Spleen (tissue), 13 donors: ENCODE measurements around the gene DAO. TPM values are rescaled to one million over a fixed set of nuclear protein-coding genes. Genes with fewer than 3 reads are reported as not detected.

Experiments
- DNase-seq: peaks from one replicate; pipeline ENCODE4 v3.0.0-alpha.2; 2020
- H3K27ac ChIP-seq, 8 donors: fragments of 200-600 bp; sonication (generic) in 7 of 8; 1 replicate in 4 of 8; 2 replicates in 4 of 8; pipeline versions ENCODE4 v1.5.0 to v1.8.0; 2016 to 2021; ENCODE audit warnings: inconsistent platforms in 4 of 8, mild to moderate bottlenecking in 4 of 8, moderate library complexity in 1 of 8
- H3K27me3 ChIP-seq, 7 donors: fragments of 200-600 bp; sonication (generic) in 6 of 7; replicated peaks in 1 of 7; 1 replicate in 4 of 7; 2 replicates in 3 of 7; pipeline versions ENCODE4 v1.5.0 to v1.8.0; 2016 to 2021; ENCODE audit warnings: inconsistent platforms in 3 of 7, mild to moderate bottlenecking in 1 of 7
- H3K36me3 ChIP-seq, 6 donors: fragments of 200-600 bp; sonication (generic) in 5 of 6; 1 replicate in 4 of 6; 2 replicates in 2 of 6; pipeline versions ENCODE4 v1.5.0 to v1.8.0; 2016 to 2021; ENCODE audit warnings: inconsistent platforms in 2 of 6
- H3K4me1 ChIP-seq, 6 donors: fragments of 200-600 bp; sonication (generic) in 5 of 6; 1 replicate in 3 of 6; 2 replicates in 3 of 6; pipeline versions ENCODE4 v1.5.0 to v1.8.0; 2016 to 2021; ENCODE audit warnings: inconsistent platforms in 3 of 6
- H3K4me3 ChIP-seq, 8 donors: fragments of 200-600 bp; sonication (generic) in 7 of 8; 1 replicate in 4 of 8; 2 replicates in 4 of 8; pipeline versions ENCODE4 v1.5.0 to v1.8.0; 2016 to 2021; ENCODE audit warnings: inconsistent platforms in 4 of 8, mild to moderate bottlenecking in 4 of 8, moderate library complexity in 2 of 8
- H3K9me3 ChIP-seq, 8 donors: fragments of 200-600 bp; sonication (generic) in 7 of 8; 1 replicate in 4 of 8; 2 replicates in 4 of 8; pipeline versions ENCODE4 v1.5.0 to v1.8.0; 2016 to 2021; ENCODE audit warnings: inconsistent platforms in 4 of 8
- POLR2A ChIP-seq, 3 donors: fragments of 450-650 bp; IDR thresholded peaks; one replicate each; pipeline ENCODE4 v1.5.1; 2017; ENCODE audit warnings: antibody characterized with exemption in 3 of 3, mild to moderate bottlenecking in 1 of 3
- POLR2AphosphoS5 ChIP-seq, 3 donors: sonication (generic); formaldehyde crosslinking; IDR thresholded peaks; one replicate each; pipeline ENCODE4 v1.5.1; 2017; ENCODE audit warnings: antibody characterized with exemption in 3 of 3
- WGBS, 5 donors: extraction: QIAGEN DNeasy Blood & Tissue Kit in 3 of 5; methylation state at CpG; one replicate each; pipeline versions ENCODE4 v1.1.5 to v1.1.7; 2013 to 2018; 5-methylcytosine and 5-hydroxymethylcytosine counted together
- intact Hi-C: fragments of 100-400 bp; cut with DNase I; formaldehyde crosslinking; loops from one replicate; pipeline ENCODE4 v1.15.0; 2023; ENCODE audit warnings: low total_unique reads
- long read RNA-seq, 2 donors: transcript quantifications; one replicate each; lab custom pipeline, GENCODE V29; 2026
- polyA plus RNA-seq, 3 donors: library from polyadenylated mRNA; stranded (reverse); fragments of 200-250 nt; gene quantifications; one replicate each; pipeline ENCODE4 v1.2.1, GENCODE V29; 2013
- total RNA-seq, 7 donors: library from RNA; depleted of rRNA in 3 of 7; stranded (reverse); fragments of >200 nt in 3 of 7; fragmentation: NEBNext Ultra II Directional in 4 of 7; extraction: Animal tissue kit (Norgen Biotek cat#: 25700) in 4 of 7; gene quantifications; one replicate each; pipeline versions ENCODE4 v1.1.0 to v1.2.1, GENCODE V29; 2016 to 2021
- TF ChIP-seq, protein P1 (sequence below), 11 experiments: fragments of 200-600 bp in 7 of 11; fragments of 450-650 bp in 4 of 11; sonication (generic) in 4 of 11; IDR thresholded peaks in 8 of 11; conservative IDR thresholded peaks in 3 of 11; 1 replicate in 7 of 11; 2 replicates in 4 of 11; pipeline versions ENCODE4 v1.4.0 to v1.8.0; 2016 to 2021; ENCODE audit warnings: antibody characterized with exemption in 11 of 11, inconsistent platforms in 4 of 11, mild to moderate bottlenecking in 1 of 11
- donor health status: healthy with polysubstance abuse.
- donor health status: DM: no; HTN: no; CAD: no; lungs with moderate emphysema.
- donor health status: DM: no; HTN: no; CAD: no.
- donor health status: Bipolar disorder and iron deficiency.
- donor health status: healthy.
- donor health status: DM: no; HTN: no; CAD: no.
- donor health status: DM: yes; HTN: yes; CAD: no.

DAO gene
- total RNA-seq (under 1 TPM in 1 of 7 donors, not detected in 6; 0.42 TPM), polyA plus RNA-seq (not detected)
- long read RNA-seq, donor 1: 0 reads
- long read RNA-seq, donor 2: 0 reads

DNA sequence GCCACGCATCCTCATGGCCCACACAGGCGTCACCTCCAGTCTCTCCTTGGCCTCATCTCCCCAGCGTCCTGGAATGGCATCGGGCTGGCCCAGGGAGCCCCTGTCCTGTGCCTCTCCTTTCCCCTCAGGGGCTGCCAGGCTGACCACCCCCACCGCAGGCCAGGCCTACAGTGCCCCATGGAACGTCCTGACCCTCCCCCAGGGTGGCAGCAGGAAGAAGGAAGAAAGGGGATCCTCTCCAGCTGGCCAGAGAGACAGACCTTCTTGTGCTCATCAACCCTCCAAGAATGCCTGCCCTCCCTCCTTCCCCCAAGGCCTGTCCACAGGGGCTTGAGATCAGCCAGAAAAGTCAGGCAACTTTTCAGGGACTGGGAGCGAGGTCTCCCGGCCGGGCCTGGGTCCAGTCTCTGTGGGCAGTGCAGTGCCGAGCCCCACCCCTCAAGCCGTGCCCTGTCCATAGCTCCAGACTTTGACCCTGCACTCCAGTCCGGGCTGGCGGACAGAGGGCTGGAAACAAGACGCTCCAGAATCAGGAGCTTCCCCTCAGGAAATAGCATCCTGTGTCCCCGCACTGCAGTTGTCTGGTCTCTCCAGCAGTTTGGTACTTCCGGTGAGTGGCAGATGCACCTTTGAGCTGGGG is at the start of gene DAO:
Gene DAO, plus strand, starts transcription at position 478 of the 640 bp plus-strand sequence. CDS start 4,915 bp downstream, outside the sequence.
- peak; percentile 42 for DNase-seq

DNA sequence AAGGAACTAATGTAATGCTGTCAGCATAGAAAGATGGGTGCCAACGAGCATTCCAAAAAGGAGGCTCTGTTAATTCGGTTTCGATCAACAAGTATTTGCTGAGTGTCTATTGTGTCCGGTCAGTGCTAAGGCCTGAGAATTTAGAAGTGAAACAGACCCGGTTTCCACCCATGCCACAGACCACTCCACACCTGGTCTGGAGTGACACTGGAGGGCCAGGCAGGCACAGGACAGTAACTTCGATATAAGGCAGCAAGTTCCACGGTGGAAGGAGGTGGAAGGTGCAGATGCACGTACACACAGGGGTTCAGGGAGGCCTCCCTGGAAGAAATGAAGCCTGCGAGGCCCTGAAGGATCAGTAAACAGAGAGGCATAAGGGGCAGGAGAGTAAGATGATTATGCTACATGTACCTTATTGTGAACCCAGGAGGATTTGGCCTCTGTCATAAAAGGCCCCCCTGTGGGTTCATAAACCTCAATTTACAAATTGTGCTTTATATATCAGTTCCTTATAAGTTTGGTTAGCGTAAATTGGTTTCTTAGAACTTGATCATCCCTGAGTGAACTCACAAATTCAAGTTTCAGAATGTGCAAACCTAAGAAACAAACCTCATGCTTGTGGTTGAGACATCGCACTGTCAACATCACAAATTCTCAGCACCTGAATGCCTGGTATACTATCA is 48.4 kb upstream of the DAO start:
- H3K27me3 ChIP-seq: no peaks in the 10 kb centered on the region
- peak; percentile 34 for DNase-seq
- H3K4me3 ChIP-seq: no peak overlapping the region
- H3K36me3 ChIP-seq: peaks cover 0 to 86% (median 22%) of the 10 kb centered on the region in 6 donors
- H3K4me1 ChIP-seq: peaks cover 30 to 97% (median 64%) of the 10 kb centered on the region in 6 donors
- intact Hi-C loops: no loop called here
- H3K9me3 ChIP-seq: no peaks in the 10 kb centered on the region
- H3K27ac ChIP-seq: peak overlapping the region in 7 of 8 donors; percentile 13 to 87 (median 71)
- 77 to 87% (median 86%) methylated on average over 11 of the region's 11 CpGs for WGBS, 5 donors
- TF ChIP-seq POLR2A (IDR thresholded peaks at IDR 0.05) (no peak), POLR2AphosphoS5 (IDR thresholded peaks at IDR 0.05) (no peak)
- TF ChIP-seq, protein P1, sequence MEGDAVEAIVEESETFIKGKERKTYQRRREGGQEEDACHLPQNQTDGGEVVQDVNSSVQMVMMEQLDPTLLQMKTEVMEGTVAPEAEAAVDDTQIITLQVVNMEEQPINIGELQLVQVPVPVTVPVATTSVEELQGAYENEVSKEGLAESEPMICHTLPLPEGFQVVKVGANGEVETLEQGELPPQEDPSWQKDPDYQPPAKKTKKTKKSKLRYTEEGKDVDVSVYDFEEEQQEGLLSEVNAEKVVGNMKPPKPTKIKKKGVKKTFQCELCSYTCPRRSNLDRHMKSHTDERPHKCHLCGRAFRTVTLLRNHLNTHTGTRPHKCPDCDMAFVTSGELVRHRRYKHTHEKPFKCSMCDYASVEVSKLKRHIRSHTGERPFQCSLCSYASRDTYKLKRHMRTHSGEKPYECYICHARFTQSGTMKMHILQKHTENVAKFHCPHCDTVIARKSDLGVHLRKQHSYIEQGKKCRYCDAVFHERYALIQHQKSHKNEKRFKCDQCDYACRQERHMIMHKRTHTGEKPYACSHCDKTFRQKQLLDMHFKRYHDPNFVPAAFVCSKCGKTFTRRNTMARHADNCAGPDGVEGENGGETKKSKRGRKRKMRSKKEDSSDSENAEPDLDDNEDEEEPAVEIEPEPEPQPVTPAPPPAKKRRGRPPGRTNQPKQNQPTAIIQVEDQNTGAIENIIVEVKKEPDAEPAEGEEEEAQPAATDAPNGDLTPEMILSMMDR (IDR thresholded peaks at IDR 0.05 in 8 of 11, conservative IDR thresholded peaks at IDR 0.05 in 3 of 11): no peak

More for the DNA sequence above, at the start of gene DAO:
- 71 to 81% (median 78%) methylated on average over 11 to 16 of the region's 16 CpGs for WGBS, 5 donors
- Histone ChIP-seq H3K9me3 (peaks cover 0 to 4% (median 0%) of the 10 kb centered on the region in 8 donors), H3K27me3 (no peaks in the 10 kb centered on the region), H3K4me1 (peaks cover 0 to 9% (median 2%) of the 10 kb centered on the region in 6 donors), H3K27ac (no peak within 1 kb of the TSS), H3K4me3 (no peak within 1 kb of the TSS), H3K36me3 (no peaks in the 10 kb centered on the region)
- intact Hi-C loops: no loop called here
- TF ChIP-seq POLR2A (IDR thresholded peaks at IDR 0.05) (no peak), POLR2AphosphoS5 (IDR thresholded peaks at IDR 0.05) (no peak)
- TF ChIP-seq, protein P1 (IDR thresholded peaks at IDR 0.05 in 8 of 11, conservative IDR thresholded peaks at IDR 0.05 in 3 of 11): no peak

- peak; percentile 43 for DNase-seq
- TF ChIP-seq POLR2AphosphoS5 (IDR thresholded peaks at IDR 0.05) (no peak), POLR2A (IDR thresholded peaks at IDR 0.05) (no peak)
- TF ChIP-seq, protein P1 (IDR thresholded peaks at IDR 0.05 in 8 of 11, conservative IDR thresholded peaks at IDR 0.05 in 3 of 11): no peak
- Histone ChIP-seq H3K4me1 (peaks cover 26 to 97% (median 62%) of the 10 kb centered on the region in 6 donors), H3K27ac (peak overlapping the region; percentile 6 to 87 (median 69)), H3K4me3 (no peak overlapping the region), H3K9me3 (no peaks in the 10 kb centered on the region), H3K27me3 (no peaks in the 10 kb centered on the region), H3K36me3 (peaks cover 0 to 86% (median 22%) of the 10 kb centered on the region in 6 donors)
- intact Hi-C loops: no loop called here
- 72 to 87% (median 80%) methylated on average over 6 of the region's 6 CpGs for WGBS, 5 donors
These were observed 47.7 kb upstream of the DAO start for GRCh38 chr12:108832208-108832607.
